ENCODE results near the gene CYSTM1.

The CYSTM1 gene

GRCh38 chr5:140215276-140215675 is 40.3 kb downstream of the CYSTM1 start:
- no peak for DNase-seq

DNA sequence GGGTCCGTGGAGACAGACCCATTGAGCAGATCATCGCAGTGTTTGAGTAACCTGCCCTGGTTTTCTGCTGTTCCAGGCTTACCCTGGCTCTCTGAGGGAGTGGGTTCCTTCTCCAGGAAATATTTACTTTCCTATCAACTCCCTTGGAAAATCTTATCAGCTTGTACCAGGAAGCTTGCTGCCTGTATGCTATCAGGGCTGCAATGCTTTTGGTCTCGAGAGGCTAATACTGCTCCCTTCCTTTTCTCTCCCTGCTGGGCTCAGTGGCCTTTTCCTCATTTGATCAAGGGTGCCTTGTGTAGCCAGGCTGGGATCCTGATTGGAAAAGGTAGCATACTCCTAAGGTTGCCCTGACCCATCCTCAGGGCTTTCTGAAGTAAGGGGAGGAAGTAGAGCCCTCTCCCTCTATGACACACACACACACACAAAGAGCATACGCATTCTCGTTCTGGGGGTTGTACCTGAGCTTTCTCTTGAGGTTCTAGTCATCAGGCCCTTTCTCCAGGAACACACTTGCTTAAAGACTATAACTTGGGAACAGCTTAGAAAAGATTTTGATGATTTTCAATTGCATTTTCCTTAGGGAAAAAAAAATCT is 41.6 kb downstream of the CYSTM1 start:
- DNase-seq = no peak

DNA sequence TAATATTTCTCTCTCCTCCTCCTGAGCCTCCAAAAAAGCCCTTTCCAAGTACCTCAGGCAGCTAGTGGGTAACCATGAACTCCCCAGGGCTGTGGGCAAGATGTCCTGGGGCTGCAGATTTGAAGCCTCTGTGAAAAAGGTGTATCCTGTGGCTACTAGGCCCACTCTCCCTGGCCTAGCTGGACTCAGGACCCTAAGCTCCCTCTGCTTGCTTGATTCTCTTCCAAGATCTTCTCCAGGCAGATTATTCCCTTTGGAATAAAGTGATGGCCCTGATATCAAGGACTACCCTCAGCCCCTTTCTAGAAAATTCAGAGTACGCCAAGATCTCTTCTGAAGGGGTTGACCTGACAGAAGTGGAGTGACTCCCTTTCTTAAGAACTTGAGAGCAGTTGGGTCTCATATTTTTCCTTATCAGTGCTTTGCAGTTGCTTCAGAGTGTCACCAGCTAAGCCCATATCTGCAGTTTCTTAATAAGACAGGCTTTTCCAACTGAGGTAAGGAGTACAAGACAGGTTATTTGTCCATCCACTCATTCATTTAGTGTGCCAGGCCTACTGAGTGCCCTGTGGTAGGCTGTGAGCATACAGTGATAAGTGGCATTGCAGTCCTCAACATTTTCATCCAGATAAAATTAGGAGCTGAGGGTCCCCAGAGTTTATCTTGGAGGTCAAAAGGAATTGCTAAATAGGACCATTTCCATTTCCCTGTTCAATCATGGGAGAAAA is 42.5 kb downstream of the CYSTM1 start:
- DNase-seq = no peak

DNA sequence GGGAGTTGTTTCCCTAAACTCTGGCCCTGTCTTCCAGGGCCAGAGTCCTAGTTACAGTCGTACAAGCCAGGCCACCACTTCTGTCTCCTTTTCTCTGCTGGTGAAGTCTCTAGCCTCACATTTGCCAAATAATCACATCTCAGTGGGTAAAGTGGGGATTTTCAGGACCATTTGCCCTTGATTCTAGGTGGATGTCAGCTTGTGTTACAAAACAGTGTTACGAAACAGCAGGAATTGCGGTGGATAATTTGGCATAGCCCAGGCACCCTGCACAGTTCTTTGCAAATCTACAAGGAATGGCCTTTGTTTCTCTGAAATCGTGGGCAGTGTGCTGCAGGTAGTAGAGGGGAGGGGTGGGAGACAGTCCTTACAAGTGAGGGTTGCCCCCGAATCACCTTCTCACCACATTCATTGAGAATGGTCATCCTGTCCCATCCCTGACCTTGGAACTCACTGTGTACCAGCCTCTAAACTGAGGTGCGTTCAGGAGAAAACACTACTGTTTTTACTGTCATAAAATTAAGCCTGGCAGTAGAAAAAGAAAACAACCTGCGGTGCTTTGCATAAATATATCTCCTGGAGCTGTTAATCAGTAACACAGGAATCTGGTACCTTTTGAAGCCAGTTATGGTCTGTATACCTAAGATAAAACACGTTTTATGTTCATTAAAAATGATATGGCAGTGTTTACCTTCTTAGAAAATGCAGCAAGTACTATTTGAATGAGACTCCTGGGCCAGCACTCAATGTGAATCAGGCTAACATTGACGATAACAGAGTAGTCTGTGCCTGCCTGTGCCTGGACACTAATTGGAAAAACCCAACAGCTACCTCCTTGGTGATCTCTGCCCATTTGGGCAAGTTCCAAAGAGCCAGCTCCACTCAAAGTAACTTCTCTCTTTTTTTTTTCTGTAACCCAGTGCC is 44.3 kb downstream of the CYSTM1 start:
- no peak for DNase-seq

GRCh38 chr5:140220032-140220697 is 45.2 kb downstream of the CYSTM1 start:
- no peak for DNase-seq

DNA sequence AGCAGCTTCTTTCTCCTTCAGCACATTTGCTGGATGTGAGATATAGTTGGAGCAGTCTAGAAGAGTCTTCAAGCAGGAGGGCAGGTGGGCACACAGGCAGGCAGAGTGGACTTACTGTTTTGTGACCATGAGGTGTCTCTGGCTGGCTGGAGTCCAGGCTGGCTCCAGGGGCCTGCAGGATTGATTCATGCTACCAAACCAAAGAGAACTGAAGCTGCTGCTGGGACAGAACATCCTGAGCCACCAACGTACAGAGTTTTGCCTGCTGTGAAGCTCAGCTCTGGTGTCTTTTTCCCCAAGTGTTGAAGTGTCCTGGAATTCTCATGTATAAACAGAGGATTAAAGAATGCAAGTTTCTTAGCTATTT is 45.7 kb downstream of the CYSTM1 start:
- no peak for DNase-seq

DNA sequence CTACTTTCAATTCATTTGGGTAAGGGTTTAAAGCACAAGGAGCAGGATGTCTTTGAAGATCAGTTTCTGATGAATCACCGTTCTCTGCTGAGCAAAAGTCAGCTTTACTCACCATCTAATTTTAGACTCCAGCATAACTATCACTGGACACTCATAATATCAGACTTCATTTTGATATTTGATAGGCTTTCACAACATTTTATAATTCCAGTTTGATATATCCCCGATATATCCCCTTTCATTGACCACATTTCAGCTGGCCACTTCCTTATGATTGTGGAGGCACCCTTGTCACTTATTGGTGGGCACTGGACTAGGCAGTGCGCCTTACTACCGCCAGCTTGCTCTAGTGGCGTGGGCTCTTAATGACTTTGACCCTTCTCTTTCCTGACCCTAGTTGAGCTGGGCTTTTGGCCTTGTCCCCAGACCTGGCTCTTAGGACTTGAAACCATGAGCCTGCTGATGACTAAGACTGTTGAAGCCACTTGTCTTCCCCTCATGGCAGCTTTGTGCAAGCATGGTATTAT is 46.8 kb downstream of the CYSTM1 start:
- DNase-seq = no peak

- DNase-seq = no peak
Measured at GRCh38 chr5:140222416-140222815, 47.4 kb downstream of the CYSTM1 start.

DNA sequence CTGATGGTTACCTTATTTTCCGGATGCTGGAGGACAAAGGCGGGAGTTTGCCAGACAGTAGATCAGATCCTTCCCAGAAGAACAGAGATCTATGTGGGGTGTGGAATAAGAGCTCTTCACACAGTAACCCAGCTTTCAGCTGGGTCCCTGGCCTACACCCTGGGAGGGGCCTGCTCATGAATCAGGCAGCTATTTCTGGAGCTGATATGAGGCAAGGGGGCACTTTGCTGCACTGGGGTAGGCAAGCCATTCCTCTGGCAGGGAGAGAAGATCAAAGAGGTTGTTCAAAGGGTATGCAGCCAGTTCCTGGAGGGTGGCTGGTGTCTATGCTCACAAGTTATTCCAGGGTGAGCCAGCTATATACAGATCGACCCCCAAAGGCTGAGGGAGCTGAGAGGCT is 48.6 kb downstream of the CYSTM1 start:
- DNase-seq = no peak

- DNase-seq = no peak
Measured at GRCh38 chr5:140224658-140225057, 49.7 kb downstream of the CYSTM1 start.

GRCh38 chr5:140225396-140225795 is 50.4 kb downstream of the CYSTM1 start:
- no peak for DNase-seq

GRCh38 chr5:140227046-140227445 is 52.1 kb downstream of the CYSTM1 start:
- DNase-seq = no peak

DNA sequence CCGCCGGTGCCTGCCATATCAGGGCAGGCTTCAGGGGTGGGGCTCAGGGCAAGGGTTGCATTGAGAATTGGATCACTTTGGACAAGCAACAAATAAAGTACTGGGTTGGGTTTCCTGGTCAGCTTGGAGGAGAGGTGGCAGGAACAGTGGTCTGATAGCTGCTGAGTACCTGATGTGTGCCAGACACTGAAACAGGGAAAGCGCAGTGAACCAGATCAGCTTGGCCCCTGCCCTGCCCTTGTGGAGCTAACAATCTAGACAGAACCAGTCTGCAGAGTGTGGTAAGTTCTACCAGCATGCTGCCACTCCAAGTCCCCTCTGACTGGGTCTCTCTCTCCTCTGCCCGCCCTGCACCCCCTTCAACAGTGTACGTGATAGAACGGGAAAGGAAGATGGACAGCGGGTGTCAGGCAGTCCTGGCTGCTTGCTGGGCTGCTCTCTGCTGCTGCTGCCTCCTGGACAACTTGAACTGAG is 53.4 kb downstream of the CYSTM1 start:
- DNase-seq = no peak

DNA sequence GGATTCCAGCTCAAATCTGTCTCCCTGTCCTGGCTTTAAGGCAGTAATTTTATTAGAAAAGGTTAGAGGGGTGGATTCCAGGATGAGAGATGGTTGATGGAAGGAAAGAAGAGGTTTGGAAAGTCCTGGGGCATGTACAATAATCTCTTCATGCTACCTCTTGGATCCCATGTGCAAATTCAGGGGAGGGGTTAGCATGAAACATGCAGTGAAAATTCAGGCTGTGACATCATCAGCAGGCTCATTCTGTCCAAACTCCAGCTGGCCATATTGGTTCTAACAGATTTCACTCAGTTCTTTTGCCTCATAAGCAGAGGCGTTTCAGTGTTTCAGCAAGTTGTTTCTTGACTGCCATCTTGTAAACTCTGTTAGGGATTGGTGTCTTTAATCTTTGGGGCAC is 55.4 kb downstream of the CYSTM1 start:
- no peak for DNase-seq

GRCh38 chr5:140232731-140233130 is 57.7 kb downstream of the CYSTM1 start:
- DNase-seq = no peak

DNA sequence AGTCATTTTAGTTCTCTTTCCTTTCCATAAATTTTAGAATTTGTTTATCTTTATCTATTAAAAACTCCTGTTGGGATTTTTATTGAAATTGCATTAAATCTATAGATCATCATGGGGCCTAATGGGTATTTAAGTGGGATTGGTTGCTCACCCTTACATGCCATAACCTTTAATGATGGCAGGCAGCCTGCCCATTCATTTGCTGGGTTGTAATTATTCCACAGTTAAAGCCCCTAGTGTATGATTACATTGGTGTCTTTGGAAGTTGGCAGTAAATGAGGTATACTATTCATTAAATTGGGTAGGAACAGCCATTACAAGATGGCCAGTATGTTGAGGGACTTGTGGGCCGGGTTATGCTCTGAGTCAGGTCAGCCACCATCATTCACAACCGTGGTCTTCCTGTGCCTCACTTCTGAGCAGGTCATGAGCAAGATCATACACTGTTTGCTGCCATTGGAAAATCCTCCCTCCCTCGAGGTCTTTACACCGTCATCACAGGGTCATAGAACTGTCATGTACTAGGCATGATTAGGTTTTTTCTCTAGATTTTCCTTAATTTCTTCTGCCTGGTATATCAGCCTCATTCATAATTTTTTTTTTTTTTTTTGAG is 59.5 kb downstream of the CYSTM1 start:
- no peak for DNase-seq

- no peak for DNase-seq
Measured at GRCh38 chr5:140235791-140236551, 61.0 kb downstream of the CYSTM1 start.

DNA sequence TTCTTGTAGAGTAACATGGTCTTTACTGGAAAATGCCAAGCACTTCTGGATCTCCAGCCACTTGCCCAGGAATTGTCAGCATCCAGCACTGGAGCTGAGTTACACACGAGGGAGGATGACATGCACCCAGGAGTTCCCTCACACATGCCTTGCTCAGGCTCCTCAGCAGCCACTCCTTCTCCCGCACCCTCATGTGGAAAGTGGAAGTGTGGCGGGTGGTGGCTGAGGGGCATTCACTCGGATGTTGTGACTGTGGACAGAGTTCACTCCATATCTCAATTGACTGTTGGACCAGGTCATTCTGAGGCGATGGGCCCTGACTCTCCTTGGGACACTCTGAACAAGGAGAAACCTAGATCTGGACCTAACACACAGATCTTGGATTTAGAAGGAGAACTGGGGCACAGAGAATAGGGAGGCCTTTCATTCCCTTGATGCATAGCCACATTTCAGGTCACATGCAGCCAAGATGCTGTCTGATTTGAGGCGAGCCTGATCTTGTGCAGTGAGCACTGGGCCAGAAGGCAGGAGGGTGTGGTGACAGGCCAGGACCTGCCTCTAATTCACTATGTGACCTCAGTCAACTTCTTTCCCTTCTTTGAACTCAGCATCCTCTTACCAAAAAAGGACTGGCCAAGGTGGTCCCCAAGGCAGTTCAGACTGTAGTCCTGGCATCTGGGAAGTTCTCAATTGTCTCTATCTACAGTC is 62.1 kb downstream of the CYSTM1 start:
- DNase-seq = no peak

DNA sequence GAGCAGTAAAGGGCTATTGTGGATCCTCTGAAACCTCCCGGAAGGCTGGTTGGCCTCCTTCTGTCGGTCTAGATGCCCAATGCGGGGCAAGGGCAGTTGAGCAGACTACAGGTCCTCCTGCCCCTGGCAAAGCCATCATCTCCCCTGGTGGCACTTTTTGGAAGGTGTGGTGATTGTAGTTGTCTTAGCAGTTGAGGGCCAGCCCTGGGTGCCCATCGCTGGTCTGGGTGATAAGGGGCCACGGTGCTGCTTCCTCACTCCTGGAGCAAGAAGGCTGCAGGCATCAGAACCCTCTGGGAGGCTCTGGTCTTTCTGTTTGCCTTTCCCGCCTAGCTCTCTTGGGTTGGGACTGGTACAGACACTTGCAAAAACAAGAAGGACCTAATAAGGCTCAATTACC is 63.8 kb downstream of the CYSTM1 start:
- no peak for DNase-seq

GRCh38 chr5:140239461-140239860 is 64.5 kb downstream of the CYSTM1 start:
- no peak for DNase-seq
